WTC11 (cell line): Measurements from ENCODE around the gene CYB5B. TPM values are rescaled to one million over a fixed set of nuclear protein-coding genes. Genes with fewer than 3 reads are reported as not detected.

ENCODE experiments used
- ATAC-seq: fragments of 200-7000 bp; cut with Tn5 transposase; 2 replicates; pipeline ENCODE4 v1.10.0; 2021; ENCODE audit warnings: mild to moderate bottlenecking, moderate library complexity
- CTCF ChIA-PET: fragments of 300-600 bp; sonication (Branson Sonifier 250); formaldehyde crosslinking; loops from one replicate; lab custom pipeline; 2021; ENCODE audit warnings: antibody characterized with exemption; lab: Charles Lee
- POLR2A ChIA-PET: fragments of 350-600 bp; sonication (Branson Sonifier 250); formaldehyde crosslinking; loops from one replicate; lab custom pipeline; 2021; ENCODE audit warnings: antibody characterized with exemption; lab: Charles Lee
- DNase-seq: peaks from one replicate; pipeline ENCODE4 v3.0.0; 2021; ENCODE audit warnings: low spot score
- H3K27ac Mint-ChIP-seq: 2 replicates; pipeline ENCODE4 v1.8.0; 2021; ENCODE audit warnings: mixed read lengths
- H3K27me3 Mint-ChIP-seq: 2 replicates; pipeline ENCODE4 v1.8.0; 2021; ENCODE audit warnings: low read depth, mild to moderate bottlenecking, moderate library complexity, mixed read lengths
- H3K36me3 Mint-ChIP-seq: 2 replicates; pipeline ENCODE4 v1.8.0; 2021; ENCODE audit warnings: mixed read lengths
- H3K4me1 Mint-ChIP-seq: 2 replicates; pipeline ENCODE4 v1.8.0; 2022; ENCODE audit warnings: mixed read lengths
- H3K4me3 Mint-ChIP-seq: 2 replicates; pipeline ENCODE4 v1.8.0; 2021; ENCODE audit warnings: mild to moderate bottlenecking, moderate library complexity, mixed read lengths
- H3K9me3 Mint-ChIP-seq: 2 replicates; pipeline ENCODE4 v1.8.0; 2021; ENCODE audit warnings: mixed read lengths
- CBFB ChIP-seq: sonication (generic); formaldehyde crosslinking; IDR thresholded peaks from 2 replicates; pipeline ENCODE4 v1.8.1; 2022; ENCODE audit warnings: mild to moderate bottlenecking, low read depth, missing genetic modification reagents
- CREB1 ChIP-seq: sonication (generic); formaldehyde crosslinking; IDR thresholded peaks from 2 replicates; pipeline ENCODE4 v1.8.0; 2023; ENCODE audit warnings: mild to moderate bottlenecking, missing genetic modification reagents
- ESRRA ChIP-seq: sonication (generic); formaldehyde crosslinking; IDR thresholded peaks from 2 replicates; pipeline ENCODE4 v1.8.1; 2022; ENCODE audit warnings: mild to moderate bottlenecking, missing genetic modification reagents, borderline replicate concordance
- FOXK1 ChIP-seq: sonication (generic); formaldehyde crosslinking; IDR thresholded peaks from 2 replicates; pipeline ENCODE4 v1.8.0; 2022; ENCODE audit warnings: mild to moderate bottlenecking, moderate library complexity, missing genetic modification reagents
- HMGA2 ChIP-seq: fragments of 250-450 bp; sonication (Bioruptor Pico); IDR thresholded peaks from 2 replicates; pipeline ENCODE4 v1.4.0; 2021; ENCODE audit warnings: mild to moderate bottlenecking, moderate library complexity
- IRF2 ChIP-seq: sonication (generic); formaldehyde crosslinking; IDR thresholded peaks from 2 replicates; pipeline ENCODE4 v1.8.0; 2022; ENCODE audit warnings: low read depth, missing genetic modification reagents, borderline replicate concordance
- JUN ChIP-seq: sonication (generic); formaldehyde crosslinking; IDR thresholded peaks from 2 replicates; pipeline ENCODE4 v1.8.0; 2023; ENCODE audit warnings: mild to moderate bottlenecking, missing genetic modification reagents
- MXD4 ChIP-seq: fragments of 250-450 bp; sonication (Bioruptor Pico); IDR thresholded peaks from 2 replicates; pipeline ENCODE4 v1.8.0; 2021; ENCODE audit warnings: mild to moderate bottlenecking, moderate library complexity, borderline replicate concordance
- NFATC4 ChIP-seq: fragments of 250-450 bp; sonication (Bioruptor Pico); IDR thresholded peaks from 2 replicates; pipeline ENCODE4 v1.9.0; 2021; ENCODE audit warnings: mild to moderate bottlenecking
- NFYB ChIP-seq: sonication (generic); formaldehyde crosslinking; conservative IDR thresholded peaks from 2 replicates; pipeline ENCODE4 v1.8.0; 2022; ENCODE audit warnings: low read depth, missing genetic modification reagents
- NR1H2 ChIP-seq: sonication (generic); formaldehyde crosslinking; IDR thresholded peaks from 2 replicates; pipeline ENCODE4 v1.9.0; 2021; ENCODE audit warnings: mild to moderate bottlenecking, moderate library complexity, missing genetic modification reagents
- SMAD3 ChIP-seq: sonication (generic); formaldehyde crosslinking; IDR thresholded peaks from 2 replicates; pipeline ENCODE4 v1.8.0; 2022; ENCODE audit warnings: missing genetic modification reagents, mild to moderate bottlenecking, borderline replicate concordance
- SOX15 ChIP-seq: fragments of 250-450 bp; sonication (Bioruptor Pico); IDR thresholded peaks from 2 replicates; pipeline ENCODE4 v1.9.0; 2021; ENCODE audit warnings: mild to moderate bottlenecking
- TCF7 ChIP-seq: sonication (generic); formaldehyde crosslinking; IDR thresholded peaks from 2 replicates; pipeline ENCODE4 v1.8.0; 2022; ENCODE audit warnings: mild to moderate bottlenecking, low read depth, missing genetic modification reagents, moderate library complexity
- TEAD1 ChIP-seq: sonication (generic); formaldehyde crosslinking; IDR thresholded peaks from 2 replicates; pipeline ENCODE4 v1.8.0; 2022; ENCODE audit warnings: mild to moderate bottlenecking, missing genetic modification reagents
- TEAD4 ChIP-seq: sonication (generic); formaldehyde crosslinking; IDR thresholded peaks from 2 replicates; pipeline ENCODE4 v1.8.0; 2022; ENCODE audit warnings: mild to moderate bottlenecking, missing genetic modification reagents
- ZNF121 ChIP-seq: sonication (generic); formaldehyde crosslinking; IDR thresholded peaks from 2 replicates; pipeline ENCODE4 v1.8.0; 2023; ENCODE audit warnings: missing genetic modification reagents
- ZNF232 ChIP-seq: sonication (generic); formaldehyde crosslinking; IDR thresholded peaks from 2 replicates; pipeline ENCODE4 v1.8.0; 2022; ENCODE audit warnings: mild to moderate bottlenecking, missing genetic modification reagents
- ZNF317 ChIP-seq: sonication (generic); formaldehyde crosslinking; IDR thresholded peaks from 2 replicates; pipeline ENCODE4 v1.8.1; 2023; ENCODE audit warnings: low read depth, mild to moderate bottlenecking, moderate library complexity, missing genetic modification reagents, borderline replicate concordance
- ZNF396 ChIP-seq: fragments of 250-450 bp; sonication (Bioruptor Pico); IDR thresholded peaks from 2 replicates; pipeline ENCODE4 v1.8.0; 2021; ENCODE audit warnings: mild to moderate bottlenecking, moderate library complexity, borderline replicate concordance
- total RNA-seq: library from RNA; stranded (reverse); gene quantifications from 3 replicates; pipeline ENCODE4 v1.2.3, GENCODE V29; 2021
- TF ChIP-seq, protein P1 (sequence below): fragments of 200-600 bp; IDR thresholded peaks from 2 replicates; pipeline ENCODE4 v1.8.0; 2022; ENCODE audit warnings: antibody characterized with exemption
- TF ChIP-seq, protein P2 (sequence below): fragments of 250-450 bp; sonication (Bioruptor Pico); IDR thresholded peaks from 2 replicates; pipeline ENCODE4 v2.1.2; 2022; ENCODE audit warnings: mild to moderate bottlenecking, moderate library complexity
- TF ChIP-seq, protein P3 (sequence below): sonication (generic); formaldehyde crosslinking; IDR thresholded peaks from 2 replicates; pipeline ENCODE4 v1.8.0; 2022; ENCODE audit warnings: mild to moderate bottlenecking, missing genetic modification reagents
- TF ChIP-seq, protein P4 (sequence below): sonication (generic); formaldehyde crosslinking; IDR thresholded peaks from 2 replicates; pipeline ENCODE4 v1.8.0; 2023; ENCODE audit warnings: missing genetic modification reagents
- TF ChIP-seq, protein P5 (sequence below): sonication (generic); formaldehyde crosslinking; IDR thresholded peaks from 2 replicates; pipeline ENCODE4 v1.8.1; 2022; ENCODE audit warnings: low read depth, missing genetic modification reagents, borderline replicate concordance
- TF ChIP-seq, protein P6 (sequence below): sonication (generic); formaldehyde crosslinking; IDR thresholded peaks from 2 replicates; pipeline ENCODE4 v1.8.1; 2023; ENCODE audit warnings: mild to moderate bottlenecking, missing genetic modification reagents, borderline replicate concordance
- TF ChIP-seq, protein P7 (sequence below): sonication (generic); formaldehyde crosslinking; conservative IDR thresholded peaks from 2 replicates; pipeline ENCODE4 v1.8.1; 2022; ENCODE audit warnings: mild to moderate bottlenecking, missing genetic modification reagents

CYB5B gene
- total RNA-seq, 1 experiment from 2014 or later, result 109 TPM

DNA sequence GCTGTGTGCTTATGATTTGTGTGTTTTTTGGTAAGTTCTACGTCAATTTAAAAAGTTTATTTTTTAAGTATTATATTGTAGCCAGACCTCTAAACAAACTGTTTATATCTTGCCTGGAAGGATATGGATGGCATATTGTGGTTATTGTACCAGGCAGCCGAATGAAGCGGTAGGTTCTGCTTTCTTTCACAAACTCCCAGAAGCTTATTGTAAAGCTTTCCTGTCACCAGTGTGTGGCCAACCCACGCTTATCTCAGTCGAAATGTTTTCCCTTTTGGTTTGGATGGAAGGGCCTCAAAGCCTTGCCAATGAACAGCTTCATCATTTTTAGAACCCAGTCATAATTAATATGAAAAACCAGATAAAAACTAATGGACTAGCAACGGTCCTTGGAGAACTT lies 53.1 kb downstream of the CYB5B start (continued):
- TF ChIP-seq, protein P1, sequence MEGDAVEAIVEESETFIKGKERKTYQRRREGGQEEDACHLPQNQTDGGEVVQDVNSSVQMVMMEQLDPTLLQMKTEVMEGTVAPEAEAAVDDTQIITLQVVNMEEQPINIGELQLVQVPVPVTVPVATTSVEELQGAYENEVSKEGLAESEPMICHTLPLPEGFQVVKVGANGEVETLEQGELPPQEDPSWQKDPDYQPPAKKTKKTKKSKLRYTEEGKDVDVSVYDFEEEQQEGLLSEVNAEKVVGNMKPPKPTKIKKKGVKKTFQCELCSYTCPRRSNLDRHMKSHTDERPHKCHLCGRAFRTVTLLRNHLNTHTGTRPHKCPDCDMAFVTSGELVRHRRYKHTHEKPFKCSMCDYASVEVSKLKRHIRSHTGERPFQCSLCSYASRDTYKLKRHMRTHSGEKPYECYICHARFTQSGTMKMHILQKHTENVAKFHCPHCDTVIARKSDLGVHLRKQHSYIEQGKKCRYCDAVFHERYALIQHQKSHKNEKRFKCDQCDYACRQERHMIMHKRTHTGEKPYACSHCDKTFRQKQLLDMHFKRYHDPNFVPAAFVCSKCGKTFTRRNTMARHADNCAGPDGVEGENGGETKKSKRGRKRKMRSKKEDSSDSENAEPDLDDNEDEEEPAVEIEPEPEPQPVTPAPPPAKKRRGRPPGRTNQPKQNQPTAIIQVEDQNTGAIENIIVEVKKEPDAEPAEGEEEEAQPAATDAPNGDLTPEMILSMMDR, result no peak
- TF ChIP-seq, protein P2, sequence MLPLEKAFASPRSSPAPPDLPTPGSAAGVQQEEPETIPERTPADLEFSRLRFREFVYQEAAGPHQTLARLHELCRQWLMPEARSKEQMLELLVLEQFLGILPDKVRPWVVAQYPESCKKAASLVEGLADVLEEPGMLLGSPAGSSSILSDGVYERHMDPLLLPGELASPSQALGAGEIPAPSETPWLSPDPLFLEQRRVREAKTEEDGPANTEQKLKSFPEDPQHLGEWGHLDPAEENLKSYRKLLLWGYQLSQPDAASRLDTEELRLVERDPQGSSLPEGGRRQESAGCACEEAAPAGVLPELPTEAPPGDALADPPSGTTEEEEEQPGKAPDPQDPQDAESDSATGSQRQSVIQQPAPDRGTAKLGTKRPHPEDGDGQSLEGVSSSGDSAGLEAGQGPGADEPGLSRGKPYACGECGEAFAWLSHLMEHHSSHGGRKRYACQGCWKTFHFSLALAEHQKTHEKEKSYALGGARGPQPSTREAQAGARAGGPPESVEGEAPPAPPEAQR, result no peak
- TF ChIP-seq SMAD3 (CRISPR knock-in tag), result no peak
- no peak for TF ChIP-seq SOX15
- TF ChIP-seq, protein P3, sequence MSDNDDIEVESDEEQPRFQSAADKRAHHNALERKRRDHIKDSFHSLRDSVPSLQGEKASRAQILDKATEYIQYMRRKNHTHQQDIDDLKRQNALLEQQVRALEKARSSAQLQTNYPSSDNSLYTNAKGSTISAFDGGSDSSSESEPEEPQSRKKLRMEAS (CRISPR knock-in tag), result no peak
- TF ChIP-seq TEAD1, result no peak
- no peak for TF ChIP-seq FOXK1
- TF ChIP-seq CREB1 (CRISPR knock-in tag), result no peak

DNA sequence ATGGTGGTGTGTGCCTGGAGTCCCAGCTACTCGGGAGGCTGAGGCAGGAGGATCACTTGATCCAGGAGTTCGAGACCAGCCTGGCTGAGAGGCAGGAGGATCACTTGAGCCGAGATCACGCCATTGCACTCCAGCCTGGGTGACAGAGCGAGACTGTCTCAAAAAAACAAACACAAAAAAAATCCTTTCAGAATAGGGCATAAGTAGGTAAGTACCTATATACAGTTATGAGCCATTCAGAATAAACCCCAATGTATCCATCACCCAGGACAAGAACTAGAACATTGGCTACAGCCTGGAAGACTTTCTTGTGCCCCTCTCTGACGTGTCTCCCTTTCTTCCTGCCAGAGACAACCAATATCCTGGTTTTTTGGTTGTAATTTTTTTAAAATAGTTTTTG lies 54.3 kb downstream of the CYB5B start:
- TF ChIP-seq ZNF232 (CRISPR knock-in tag), result no peak
- TF ChIP-seq NFYB (CRISPR knock-in tag), result no peak
- TF ChIP-seq, protein P4, sequence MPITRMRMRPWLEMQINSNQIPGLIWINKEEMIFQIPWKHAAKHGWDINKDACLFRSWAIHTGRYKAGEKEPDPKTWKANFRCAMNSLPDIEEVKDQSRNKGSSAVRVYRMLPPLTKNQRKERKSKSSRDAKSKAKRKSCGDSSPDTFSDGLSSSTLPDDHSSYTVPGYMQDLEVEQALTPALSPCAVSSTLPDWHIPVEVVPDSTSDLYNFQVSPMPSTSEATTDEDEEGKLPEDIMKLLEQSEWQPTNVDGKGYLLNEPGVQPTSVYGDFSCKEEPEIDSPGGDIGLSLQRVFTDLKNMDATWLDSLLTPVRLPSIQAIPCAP, result no peak
- no peak for TF ChIP-seq CBFB (CRISPR knock-in tag)
- no peak overlapping the region for H3K4me3 Mint-ChIP-seq
- ChIA-PET CTCF (no interaction called here), POLR2A (no interaction called here)
- no peak overlapping the region for H3K27ac Mint-ChIP-seq
- no peaks in the 10 kb centered on the region for H3K9me3 Mint-ChIP-seq
- H3K36me3 Mint-ChIP-seq, result no peaks in the 10 kb centered on the region
- no peak for DNase-seq
- no peaks in the 10 kb centered on the region for H3K4me1 Mint-ChIP-seq
- no peak for ATAC-seq
- H3K27me3 Mint-ChIP-seq, result no peaks in the 10 kb centered on the region

DNA sequence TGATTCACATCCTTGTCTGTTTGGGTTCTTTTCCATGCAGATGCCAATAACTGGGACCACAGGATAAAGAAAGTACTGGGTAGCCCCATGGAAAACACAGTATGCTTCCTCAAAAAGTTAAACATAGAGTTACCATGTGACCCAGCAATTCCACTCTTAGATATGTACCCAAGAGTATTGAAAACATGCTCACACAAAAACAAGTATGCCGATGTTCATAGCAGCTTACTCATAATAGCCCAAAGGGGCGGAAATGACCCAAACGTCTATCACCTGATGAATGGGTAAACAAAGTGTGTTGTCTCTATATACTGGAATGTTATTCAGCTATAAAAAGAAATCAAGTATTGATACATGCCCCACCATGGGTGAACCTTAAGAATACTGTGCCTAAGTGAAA lies 55.4 kb downstream of the CYB5B start:
- H3K27ac Mint-ChIP-seq, result no peak overlapping the region

DNA sequence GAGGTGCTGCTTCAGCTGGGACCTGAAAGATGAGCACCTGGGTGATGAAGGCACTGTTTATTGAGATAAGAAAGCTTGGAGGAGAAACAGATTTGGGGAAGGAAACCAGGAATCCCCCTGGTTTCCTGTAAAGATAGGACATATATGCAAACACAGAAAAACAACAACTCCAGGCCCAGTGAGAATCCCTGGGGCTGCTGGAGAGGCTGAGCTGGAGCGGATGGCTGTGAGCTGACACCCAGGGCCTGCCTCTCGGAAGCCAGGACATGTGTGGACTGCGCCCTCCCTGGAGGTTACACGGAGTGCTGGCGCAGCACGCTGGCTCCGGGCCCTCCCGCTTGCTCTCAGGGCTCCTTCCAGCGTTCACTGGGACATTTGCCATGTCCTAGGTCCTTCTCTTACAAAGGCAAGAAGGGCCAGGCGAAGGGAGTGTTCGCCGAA lies 57.5 kb downstream of the CYB5B start:
- Mint-ChIP-seq H3K27me3 (no peaks in the 10 kb centered on the region), H3K9me3 (no peaks in the 10 kb centered on the region), H3K27ac (peak overlapping the region; percentile 48), H3K4me3 (no peak overlapping the region), H3K4me1 (no peaks in the 10 kb centered on the region), H3K36me3 (no peaks in the 10 kb centered on the region)
- ATAC-seq (peak; percentile 69), DNase-seq (no peak)
- ChIA-PET CTCF (interaction anchor here (0.6 kb wide), 1 partner anchor 17 kb away, joined by 3 read pairs; no protein-coding TSS in a partner anchor), POLR2A (no interaction called here)
- TF ChIP-seq, protein P5, sequence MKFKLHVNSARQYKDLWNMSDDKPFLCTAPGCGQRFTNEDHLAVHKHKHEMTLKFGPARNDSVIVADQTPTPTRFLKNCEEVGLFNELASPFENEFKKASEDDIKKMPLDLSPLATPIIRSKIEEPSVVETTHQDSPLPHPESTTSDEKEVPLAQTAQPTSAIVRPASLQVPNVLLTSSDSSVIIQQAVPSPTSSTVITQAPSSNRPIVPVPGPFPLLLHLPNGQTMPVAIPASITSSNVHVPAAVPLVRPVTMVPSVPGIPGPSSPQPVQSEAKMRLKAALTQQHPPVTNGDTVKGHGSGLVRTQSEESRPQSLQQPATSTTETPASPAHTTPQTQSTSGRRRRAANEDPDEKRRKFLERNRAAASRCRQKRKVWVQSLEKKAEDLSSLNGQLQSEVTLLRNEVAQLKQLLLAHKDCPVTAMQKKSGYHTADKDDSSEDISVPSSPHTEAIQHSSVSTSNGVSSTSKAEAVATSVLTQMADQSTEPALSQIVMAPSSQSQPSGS (CRISPR knock-in tag), result no peak
- TF ChIP-seq TEAD4 (no peak), ESRRA (CRISPR knock-in tag) (no peak), MXD4 (CRISPR knock-in tag) (no peak), IRF2 (CRISPR knock-in tag) (no peak), ZNF317 (CRISPR knock-in tag) (no peak)
- TF ChIP-seq, protein P6, sequence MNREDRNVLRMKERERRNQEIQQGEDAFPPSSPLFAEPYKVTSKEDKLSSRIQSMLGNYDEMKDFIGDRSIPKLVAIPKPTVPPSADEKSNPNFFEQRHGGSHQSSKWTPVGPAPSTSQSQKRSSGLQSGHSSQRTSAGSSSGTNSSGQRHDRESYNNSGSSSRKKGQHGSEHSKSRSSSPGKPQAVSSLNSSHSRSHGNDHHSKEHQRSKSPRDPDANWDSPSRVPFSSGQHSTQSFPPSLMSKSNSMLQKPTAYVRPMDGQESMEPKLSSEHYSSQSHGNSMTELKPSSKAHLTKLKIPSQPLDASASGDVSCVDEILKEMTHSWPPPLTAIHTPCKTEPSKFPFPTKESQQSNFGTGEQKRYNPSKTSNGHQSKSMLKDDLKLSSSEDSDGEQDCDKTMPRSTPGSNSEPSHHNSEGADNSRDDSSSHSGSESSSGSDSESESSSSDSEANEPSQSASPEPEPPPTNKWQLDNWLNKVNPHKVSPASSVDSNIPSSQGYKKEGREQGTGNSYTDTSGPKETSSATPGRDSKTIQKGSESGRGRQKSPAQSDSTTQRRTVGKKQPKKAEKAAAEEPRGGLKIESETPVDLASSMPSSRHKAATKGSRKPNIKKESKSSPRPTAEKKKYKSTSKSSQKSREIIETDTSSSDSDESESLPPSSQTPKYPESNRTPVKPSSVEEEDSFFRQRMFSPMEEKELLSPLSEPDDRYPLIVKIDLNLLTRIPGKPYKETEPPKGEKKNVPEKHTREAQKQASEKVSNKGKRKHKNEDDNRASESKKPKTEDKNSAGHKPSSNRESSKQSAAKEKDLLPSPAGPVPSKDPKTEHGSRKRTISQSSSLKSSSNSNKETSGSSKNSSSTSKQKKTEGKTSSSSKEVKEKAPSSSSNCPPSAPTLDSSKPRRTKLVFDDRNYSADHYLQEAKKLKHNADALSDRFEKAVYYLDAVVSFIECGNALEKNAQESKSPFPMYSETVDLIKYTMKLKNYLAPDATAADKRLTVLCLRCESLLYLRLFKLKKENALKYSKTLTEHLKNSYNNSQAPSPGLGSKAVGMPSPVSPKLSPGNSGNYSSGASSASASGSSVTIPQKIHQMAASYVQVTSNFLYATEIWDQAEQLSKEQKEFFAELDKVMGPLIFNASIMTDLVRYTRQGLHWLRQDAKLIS (CRISPR knock-in tag), result no peak

More for the DNA sequence above, 55.4 kb downstream of the CYB5B start:
- POLR2A ChIA-PET, result no interaction called here
- no peaks in the 10 kb centered on the region for H3K9me3 Mint-ChIP-seq
- ATAC-seq (no peak), DNase-seq (no peak)
- TF ChIP-seq JUN (CRISPR knock-in tag), result no peak
- TF ChIP-seq NFYB (CRISPR knock-in tag), result no peak
- TF ChIP-seq ZNF396 (CRISPR knock-in tag), result no peak
- no peak for TF ChIP-seq NFATC4 (CRISPR knock-in tag)
- TF ChIP-seq TEAD4, result no peak
- TF ChIP-seq ESRRA (CRISPR knock-in tag), result no peak
- TF ChIP-seq NR1H2, result no peak
- TF ChIP-seq ZNF317 (CRISPR knock-in tag), result no peak
- TF ChIP-seq HMGA2 (CRISPR knock-in tag), result no peak
- TF ChIP-seq, protein P7, sequence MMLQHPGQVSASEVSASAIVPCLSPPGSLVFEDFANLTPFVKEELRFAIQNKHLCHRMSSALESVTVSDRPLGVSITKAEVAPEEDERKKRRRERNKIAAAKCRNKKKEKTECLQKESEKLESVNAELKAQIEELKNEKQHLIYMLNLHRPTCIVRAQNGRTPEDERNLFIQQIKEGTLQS (CRISPR knock-in tag), result no peak
- no peak for TF ChIP-seq TCF7 (CRISPR knock-in tag)
- no peak for TF ChIP-seq ZNF121 (CRISPR knock-in tag)
- CTCF ChIA-PET, result no interaction called here
- H3K36me3 Mint-ChIP-seq, result no peaks in the 10 kb centered on the region
- H3K4me1 Mint-ChIP-seq, result no peaks in the 10 kb centered on the region
- no peak overlapping the region for H3K4me3 Mint-ChIP-seq
- H3K27me3 Mint-ChIP-seq, result no peaks in the 10 kb centered on the region
